Loucy (cell line): ENCODE results near the gene PHF10.

ENCODE experiments used
- CTCF ChIP-seq: fragments of 200-600 bp; sonication (generic); conservative IDR thresholded peaks from 2 replicates; pipeline ENCODE4 v1.5.1; 2014; ENCODE audit warnings: mild to moderate bottlenecking, antibody characterized with exemption, low read length
- EZH2phosphoT487 ChIP-seq: fragments of 200-600 bp; IDR thresholded peaks from 2 replicates; pipeline ENCODE4 v1.6.1; 2018; ENCODE audit warnings: antibody characterized with exemption, mild to moderate bottlenecking, moderate library complexity, borderline replicate concordance

- no peak for TF ChIP-seq CTCF
- no peak for TF ChIP-seq EZH2phosphoT487
Observed at GRCh38 chr6:169724494-169725124, at the start of gene PHF10.
